ENCODE measurements around the gene SP3. TPM values are rescaled to one million over a fixed set of nuclear protein-coding genes. Genes with fewer than 3 reads are reported as not detected.

SP3 gene
- total RNA-seq, 1 experiment from 2014 or later = 84.5 TPM

- Histone ChIP-seq H3K4me3 (ENCODE audit: low read depth, low read length, poor library complexity, severe bottlenecking) (no peak overlapping the region), H3K27me3 (replicated peaks; ENCODE audit: insufficient read depth, low read depth, low read length, poor library complexity) (no peaks in the 10 kb centered on the region), H3K27ac (ENCODE audit: low read depth, low read length, poor library complexity, severe bottlenecking) (no peak overlapping the region), H3K4me1 (ENCODE audit: insufficient read depth, low read length, poor library complexity, severe bottlenecking) (peaks cover 18% of the 10 kb centered on the region), H3K36me3 (ENCODE audit: insufficient read depth, low read length, poor library complexity, severe bottlenecking) (peaks cover 35% of the 10 kb centered on the region), H3K9me3 (ENCODE audit: low read depth, low read length, poor library complexity, severe bottlenecking) (no peaks in the 10 kb centered on the region)
- DNase-seq (ENCODE audit: low spot score) = no peak
- intact Hi-C loops (cut with micrococcal nuclease; ENCODE audit: unreplicated experiment) = no loop called here
- no peak for TF ChIP-seq EZH2 (IDR thresholded peaks at IDR 0.05; ENCODE audit: borderline replicate concordance, low read depth, low read length, poor library complexity, severe bottlenecking)
- TF ChIP-seq, protein P1, sequence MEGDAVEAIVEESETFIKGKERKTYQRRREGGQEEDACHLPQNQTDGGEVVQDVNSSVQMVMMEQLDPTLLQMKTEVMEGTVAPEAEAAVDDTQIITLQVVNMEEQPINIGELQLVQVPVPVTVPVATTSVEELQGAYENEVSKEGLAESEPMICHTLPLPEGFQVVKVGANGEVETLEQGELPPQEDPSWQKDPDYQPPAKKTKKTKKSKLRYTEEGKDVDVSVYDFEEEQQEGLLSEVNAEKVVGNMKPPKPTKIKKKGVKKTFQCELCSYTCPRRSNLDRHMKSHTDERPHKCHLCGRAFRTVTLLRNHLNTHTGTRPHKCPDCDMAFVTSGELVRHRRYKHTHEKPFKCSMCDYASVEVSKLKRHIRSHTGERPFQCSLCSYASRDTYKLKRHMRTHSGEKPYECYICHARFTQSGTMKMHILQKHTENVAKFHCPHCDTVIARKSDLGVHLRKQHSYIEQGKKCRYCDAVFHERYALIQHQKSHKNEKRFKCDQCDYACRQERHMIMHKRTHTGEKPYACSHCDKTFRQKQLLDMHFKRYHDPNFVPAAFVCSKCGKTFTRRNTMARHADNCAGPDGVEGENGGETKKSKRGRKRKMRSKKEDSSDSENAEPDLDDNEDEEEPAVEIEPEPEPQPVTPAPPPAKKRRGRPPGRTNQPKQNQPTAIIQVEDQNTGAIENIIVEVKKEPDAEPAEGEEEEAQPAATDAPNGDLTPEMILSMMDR (conservative IDR thresholded peaks at IDR 0.05; ENCODE audit: low read depth, low read length) = no peak
- no TSS peak for BruUV-seq (replicated peaks)
- ChIA-PET CTCF (no interaction called here), POLR2A (ENCODE audit: low non-redundant PET) (no interaction called here)
These were observed 12.1 kb downstream of the SP3 start for GRCh38 chr2:173953047-173953424.

- BruUV-seq (replicated peaks) = no TSS peak
- Histone ChIP-seq H3K27ac (ENCODE audit: low read depth, low read length, poor library complexity, severe bottlenecking) (no peak overlapping the region), H3K9me3 (ENCODE audit: low read depth, low read length, poor library complexity, severe bottlenecking) (no peaks in the 10 kb centered on the region), H3K4me3 (ENCODE audit: low read depth, low read length, poor library complexity, severe bottlenecking) (no peak overlapping the region), H3K4me1 (ENCODE audit: insufficient read depth, low read length, poor library complexity, severe bottlenecking) (peaks cover 18% of the 10 kb centered on the region), H3K36me3 (ENCODE audit: insufficient read depth, low read length, poor library complexity, severe bottlenecking) (peaks cover 35% of the 10 kb centered on the region), H3K27me3 (replicated peaks; ENCODE audit: insufficient read depth, low read depth, low read length, poor library complexity) (no peaks in the 10 kb centered on the region)
- no peak for TF ChIP-seq EZH2 (IDR thresholded peaks at IDR 0.05; ENCODE audit: borderline replicate concordance, low read depth, low read length, poor library complexity, severe bottlenecking)
- TF ChIP-seq, protein P1 (conservative IDR thresholded peaks at IDR 0.05; ENCODE audit: low read depth, low read length) = 0 out of 2 replicates have a peak, but pooled peaks have one; percentile 19
- DNase-seq (ENCODE audit: low spot score) = no peak
- ChIA-PET CTCF (no interaction called here), POLR2A (ENCODE audit: low non-redundant PET) (no interaction called here)
- intact Hi-C loops (cut with micrococcal nuclease; ENCODE audit: unreplicated experiment) = no loop called here
These were observed 12.7 kb downstream of the SP3 start for GRCh38 chr2:173952267-173953046.

- Histone ChIP-seq H3K27ac (ENCODE audit: low read depth, low read length, poor library complexity, severe bottlenecking) (no peak overlapping the region), H3K4me1 (ENCODE audit: insufficient read depth, low read length, poor library complexity, severe bottlenecking) (peaks cover 8% of the 10 kb centered on the region), H3K36me3 (ENCODE audit: insufficient read depth, low read length, poor library complexity, severe bottlenecking) (peaks cover 9% of the 10 kb centered on the region), H3K4me3 (ENCODE audit: low read depth, low read length, poor library complexity, severe bottlenecking) (no peak overlapping the region), H3K9me3 (ENCODE audit: low read depth, low read length, poor library complexity, severe bottlenecking) (no peaks in the 10 kb centered on the region), H3K27me3 (replicated peaks; ENCODE audit: insufficient read depth, low read depth, low read length, poor library complexity) (no peaks in the 10 kb centered on the region)
- ChIA-PET POLR2A (ENCODE audit: low non-redundant PET) (no interaction called here), CTCF (no interaction called here)
- no peak for DNase-seq (ENCODE audit: low spot score)
- no TSS peak for BruUV-seq (replicated peaks)
- TF ChIP-seq EZH2 (IDR thresholded peaks at IDR 0.05; ENCODE audit: borderline replicate concordance, low read depth, low read length, poor library complexity, severe bottlenecking) = no peak
- intact Hi-C loops (cut with micrococcal nuclease; ENCODE audit: unreplicated experiment) = no loop called here
These were observed 16.3 kb downstream of the SP3 start for GRCh38 chr2:173948842-173949241.

DNA sequence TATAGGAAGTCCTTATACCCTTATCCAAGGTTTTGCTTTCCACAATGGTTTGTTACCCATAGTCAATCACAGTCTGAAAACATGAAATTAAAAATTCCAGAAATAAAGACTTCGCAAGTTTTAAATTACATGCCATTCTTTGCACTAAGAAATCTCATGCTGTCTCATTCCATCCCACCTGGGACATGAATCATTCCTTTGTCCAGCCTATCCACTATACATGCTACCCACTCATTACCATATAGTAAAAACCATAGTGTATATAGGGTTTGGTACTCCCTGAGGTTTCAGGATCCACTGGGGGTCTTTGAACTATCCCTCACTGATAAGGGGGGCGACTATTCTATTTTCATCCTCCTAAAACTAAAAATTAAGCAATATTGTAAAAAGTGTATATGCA, 17.0 kb downstream of the SP3 start:
- no peaks in the 10 kb centered on the region for H3K9me3 ChIP-seq (ENCODE audit: low read depth, low read length, poor library complexity, severe bottlenecking)
- peaks cover 5% of the 10 kb centered on the region for H3K36me3 ChIP-seq (ENCODE audit: insufficient read depth, low read length, poor library complexity, severe bottlenecking)
- H3K4me3 ChIP-seq (ENCODE audit: low read depth, low read length, poor library complexity, severe bottlenecking) = no peak overlapping the region
- TF ChIP-seq, protein P1 (conservative IDR thresholded peaks at IDR 0.05; ENCODE audit: low read depth, low read length) = no peak
- TF ChIP-seq EZH2 (IDR thresholded peaks at IDR 0.05; ENCODE audit: borderline replicate concordance, low read depth, low read length, poor library complexity, severe bottlenecking) = no peak
- CTCF ChIA-PET = no interaction called here
- intact Hi-C loops (cut with micrococcal nuclease; ENCODE audit: unreplicated experiment) = no loop called here
- no TSS peak for BruUV-seq (replicated peaks)
- H3K27me3 ChIP-seq (replicated peaks; ENCODE audit: insufficient read depth, low read depth, low read length, poor library complexity) = no peaks in the 10 kb centered on the region
- no peak overlapping the region for H3K27ac ChIP-seq (ENCODE audit: low read depth, low read length, poor library complexity, severe bottlenecking)
- POLR2A ChIA-PET (ENCODE audit: low non-redundant PET) = no interaction called here
- peaks cover 8% of the 10 kb centered on the region for H3K4me1 ChIP-seq (ENCODE audit: insufficient read depth, low read length, poor library complexity, severe bottlenecking)
- no peak for DNase-seq (ENCODE audit: low spot score)

Data from A673 (cell line).